ENCODE data around the gene TMEM202. TPM values are rescaled to one million over a fixed set of nuclear protein-coding genes. Genes with fewer than 3 reads are reported as not detected.
"Not testable (repeated sequence)": the region's sequence is repeated elsewhere in the genome, so short reads cannot be mapped to it uniquely, and the experiment has no call there.

Gene TMEM202
- total and polyA plus RNA-seq, 2 experiments from 2014 or later = not detected

DNA sequence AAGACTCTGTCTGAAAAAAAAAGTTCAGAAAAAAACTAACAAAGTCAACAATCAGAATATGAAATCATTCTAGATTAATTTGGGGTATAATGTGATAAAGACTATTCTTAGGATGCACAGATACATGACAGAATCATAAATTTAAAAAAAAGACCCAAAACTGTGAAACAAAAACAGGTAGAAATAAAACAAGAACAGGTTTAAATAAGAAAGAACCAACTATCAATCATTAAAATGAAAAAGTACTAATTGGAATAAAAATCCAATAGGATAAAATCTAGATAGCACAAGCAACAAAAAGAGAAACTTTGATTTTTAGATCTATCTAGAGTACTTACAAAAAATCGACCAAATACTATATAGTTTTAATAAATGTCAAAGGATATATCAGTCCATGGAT, 13.4 kb downstream of the TMEM202 start:
- no peaks in the 10 kb centered on the region for H3K27me3 Mint-ChIP-seq (ENCODE audit: insufficient read depth, low read depth, poor library complexity)
- Histone ChIP-seq H4K20me1 (replicated peaks; ENCODE audit: insufficient read depth) (no peaks in the 10 kb centered on the region), H3K9me2 (ENCODE audit: insufficient read depth) (no peaks in the 10 kb centered on the region), H3F3A (replicated peaks; ENCODE audit: low read depth) (no peaks in the 10 kb centered on the region), H3K27ac (ENCODE audit: low read depth) (no peak overlapping the region), H3K79me2 (replicated peaks; ENCODE audit: insufficient read depth) (no peaks in the 10 kb centered on the region), H3K4me3 (no peak overlapping the region), H3K4me2 (no peak overlapping the region), H3K36me3 (ENCODE audit: insufficient read depth) (no peaks in the 10 kb centered on the region), H3K4me1 (ENCODE audit: insufficient read depth) (no peaks in the 10 kb centered on the region), H2AFZ (no peak overlapping the region), H3K27me3 (ENCODE audit: insufficient read depth) (peaks cover 9% of the 10 kb centered on the region)
- no peaks in the 10 kb centered on the region for H3K36me3 Mint-ChIP-seq (ENCODE audit: low read depth)
- no peak for DNase-seq (ENCODE audit: low spot score)
- H3K9me3 Mint-ChIP-seq = peaks cover 2% of the 10 kb centered on the region; the same call in 1 of the 3 replicates
- no peak for TF ChIP-seq POLR2AphosphoS5 (IDR thresholded peaks at IDR 0.05; ENCODE audit: low read depth)
- TF ChIP-seq EZH2 (IDR thresholded peaks at IDR 0.05; ENCODE audit: low read depth, unreplicated experiment) = no peak
- no peak overlapping the region for H3K27ac Mint-ChIP-seq
- H3K4me3 Mint-ChIP-seq = no peak overlapping the region
- no peaks in the 10 kb centered on the region for H3K4me1 Mint-ChIP-seq
- no peak for ATAC-seq

GRCh38 chr15:72413337-72413736, 15.2 kb downstream of the TMEM202 start:
- H3K27me3 ChIP-seq (ENCODE audit: insufficient read depth); H3F3A ChIP-seq (replicated peaks; ENCODE audit: low read depth); H3K4me3 ChIP-seq; H3K9me3 Mint-ChIP-seq; H3K36me3 Mint-ChIP-seq (ENCODE audit: low read depth); H4K20me1 ChIP-seq (replicated peaks; ENCODE audit: insufficient read depth); H3K9me2 ChIP-seq (ENCODE audit: insufficient read depth); H3K79me2 ChIP-seq (replicated peaks; ENCODE audit: insufficient read depth); H2AFZ ChIP-seq; ATAC-seq; DNase-seq (ENCODE audit: low spot score); H3K4me1 ChIP-seq (ENCODE audit: insufficient read depth); H3K4me2 ChIP-seq; H3K27ac Mint-ChIP-seq; H3K27me3 Mint-ChIP-seq (ENCODE audit: insufficient read depth, low read depth, poor library complexity); H3K4me1 Mint-ChIP-seq; H3K4me3 Mint-ChIP-seq; H3K36me3 ChIP-seq (ENCODE audit: insufficient read depth); H3K27ac ChIP-seq (ENCODE audit: low read depth): not testable (repeated sequence)

DNA sequence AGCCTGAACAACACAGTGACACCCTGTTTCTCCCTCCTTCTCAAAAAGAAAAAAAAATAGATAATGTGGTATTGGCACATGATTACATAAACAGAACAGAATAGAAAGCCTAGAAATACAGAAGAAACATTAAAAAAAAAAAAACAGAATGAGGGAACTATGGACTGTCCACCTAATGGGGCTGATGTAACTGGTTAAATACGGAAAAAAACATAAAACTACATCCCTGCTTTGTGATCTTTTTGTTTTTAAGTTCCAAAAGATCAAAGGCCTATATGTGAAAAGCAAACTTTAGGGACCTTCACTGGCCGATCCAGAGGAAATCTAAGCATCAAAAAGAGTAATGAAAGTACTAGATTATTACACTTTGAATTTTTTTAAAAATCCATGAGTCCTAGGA, 17.2 kb downstream of the TMEM202 start:
- no peak overlapping the region for H3K4me3 Mint-ChIP-seq
- DNase-seq (ENCODE audit: low spot score) = no peak
- Histone ChIP-seq H3K27ac (ENCODE audit: low read depth) (no peak overlapping the region), H3F3A (replicated peaks; ENCODE audit: low read depth) (no peaks in the 10 kb centered on the region), H2AFZ (no peak overlapping the region), H3K9me2 (ENCODE audit: insufficient read depth) (no peaks in the 10 kb centered on the region), H3K4me2 (no peak overlapping the region), H3K36me3 (ENCODE audit: insufficient read depth) (no peaks in the 10 kb centered on the region), H3K79me2 (replicated peaks; ENCODE audit: insufficient read depth) (no peaks in the 10 kb centered on the region), H3K4me3 (no peak overlapping the region), H3K4me1 (ENCODE audit: insufficient read depth) (no peaks in the 10 kb centered on the region), H4K20me1 (replicated peaks; ENCODE audit: insufficient read depth) (no peaks in the 10 kb centered on the region), H3K27me3 (ENCODE audit: insufficient read depth) (no peaks in the 10 kb centered on the region)
- H3K9me3 Mint-ChIP-seq = peaks cover 2% of the 10 kb centered on the region; the same call in 1 of the 3 replicates
- ATAC-seq = no peak
- no peaks in the 10 kb centered on the region for H3K27me3 Mint-ChIP-seq (ENCODE audit: insufficient read depth, low read depth, poor library complexity)
- no peaks in the 10 kb centered on the region for H3K36me3 Mint-ChIP-seq (ENCODE audit: low read depth)
- H3K4me1 Mint-ChIP-seq = no peaks in the 10 kb centered on the region
- no peak overlapping the region for H3K27ac Mint-ChIP-seq
- no peak for TF ChIP-seq ZNF462 (CRISPR knock-in tag; IDR thresholded peaks at IDR 0.05)
- no peak for TF ChIP-seq POLR2AphosphoS5 (IDR thresholded peaks at IDR 0.05; ENCODE audit: low read depth)
- TF ChIP-seq REST (IDR thresholded peaks at IDR 0.05; ENCODE audit: unreplicated experiment) = no peak
- no peak for TF ChIP-seq NANOG (IDR thresholded peaks at IDR 0.05; ENCODE audit: borderline replicate concordance)
- TF ChIP-seq CREB1 (CRISPR knock-in tag; IDR thresholded peaks at IDR 0.05; ENCODE audit: low read depth) = no peak
- TF ChIP-seq JUNB (IDR thresholded peaks at IDR 0.05; ENCODE audit: unreplicated experiment) = no peak
- TF ChIP-seq EZH2phosphoT487 (IDR thresholded peaks at IDR 0.05; ENCODE audit: unreplicated experiment) = no peak
